Stimulated activated CD4-positive, alpha-beta T cell treated with anti-CD3 and anti-CD28 coated beads, Interleukin-12 subunit alpha, Interleukin-12 subunit beta, amount 100 ng/mL, for 24 hours (primary cell): Measurements from ENCODE around the gene PPM1M.
"Not testable (repeated sequence)": the region's sequence is repeated elsewhere in the genome, so short reads cannot be mapped to it uniquely, and the experiment has no call there.

ENCODE experiments used
- DNase-seq, 2 experiments: peaks; one replicate each; pipeline ENCODE4 v3.0.0-alpha.2; 2020; ENCODE audit warnings: low read depth in 2 of 2

PPM1M gene

DNA sequence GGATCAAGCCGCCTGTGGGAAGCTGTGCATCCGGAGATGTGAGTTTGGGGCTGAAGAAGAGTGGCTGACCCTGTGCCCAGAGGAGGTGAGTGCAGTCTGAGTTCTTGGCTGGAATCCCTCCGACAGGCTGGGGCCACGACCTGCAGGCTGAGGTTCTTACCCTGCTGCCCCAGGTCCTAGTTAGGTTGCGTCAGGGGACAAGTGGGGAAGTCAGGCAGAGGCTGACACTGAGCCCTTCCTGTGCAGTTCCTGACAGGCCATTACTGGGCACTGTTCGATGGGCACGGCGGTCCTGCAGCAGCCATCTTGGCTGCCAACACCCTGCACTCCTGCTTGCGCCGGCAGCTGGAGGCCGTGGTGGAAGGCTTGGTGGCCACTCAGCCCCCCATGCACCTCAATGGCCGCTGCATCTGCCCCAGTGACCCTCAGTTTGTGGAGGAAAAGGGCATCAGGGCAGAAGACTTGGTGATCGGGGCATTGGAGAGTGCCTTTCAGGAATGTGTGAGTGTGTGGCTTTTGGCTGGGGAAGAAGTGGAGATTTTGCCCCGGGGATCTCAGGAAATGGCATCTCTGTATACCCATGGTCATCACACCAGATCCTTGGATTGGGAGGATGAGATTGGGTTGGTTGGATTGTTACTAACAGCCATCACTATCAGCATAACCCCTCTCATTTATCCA, 1.3 kb downstream of the PPM1M start:
- DNase-seq = no peak

DNA sequence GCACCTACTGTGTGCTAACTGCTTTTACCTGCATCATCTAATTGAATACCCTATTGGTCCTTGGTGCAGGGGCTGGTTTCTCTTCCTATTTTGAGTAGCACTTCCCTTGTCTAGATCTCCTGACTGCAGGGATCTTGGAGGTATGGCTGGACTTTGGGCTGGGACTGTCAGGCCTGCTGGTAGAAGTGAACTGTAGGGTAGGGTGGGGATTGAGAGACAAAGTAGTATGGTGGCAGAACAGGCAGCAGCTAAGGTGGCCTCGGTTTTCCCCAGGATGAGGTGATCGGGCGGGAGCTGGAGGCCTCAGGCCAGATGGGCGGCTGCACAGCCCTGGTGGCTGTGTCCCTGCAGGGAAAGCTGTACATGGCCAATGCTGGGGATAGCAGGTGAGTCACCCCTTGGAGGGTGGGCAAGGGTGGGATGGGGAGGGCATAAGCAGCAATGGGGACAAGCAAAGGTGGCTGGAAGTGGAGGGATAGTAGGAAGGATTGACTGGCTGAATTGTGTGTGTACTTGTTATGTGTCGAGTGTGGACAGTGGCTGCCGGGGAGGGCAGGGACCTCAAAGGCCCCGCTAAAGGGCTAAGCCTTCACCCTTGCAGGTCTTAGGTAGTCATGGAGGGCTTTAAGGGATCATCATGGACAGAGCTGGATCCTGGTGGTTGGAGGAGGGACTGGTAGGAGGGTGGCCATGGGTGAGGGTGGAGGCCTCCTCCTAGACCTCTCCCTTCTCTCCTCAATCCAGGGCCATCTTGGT, 2.0 kb downstream of the PPM1M start:
- DNase-seq = no peak

DNA sequence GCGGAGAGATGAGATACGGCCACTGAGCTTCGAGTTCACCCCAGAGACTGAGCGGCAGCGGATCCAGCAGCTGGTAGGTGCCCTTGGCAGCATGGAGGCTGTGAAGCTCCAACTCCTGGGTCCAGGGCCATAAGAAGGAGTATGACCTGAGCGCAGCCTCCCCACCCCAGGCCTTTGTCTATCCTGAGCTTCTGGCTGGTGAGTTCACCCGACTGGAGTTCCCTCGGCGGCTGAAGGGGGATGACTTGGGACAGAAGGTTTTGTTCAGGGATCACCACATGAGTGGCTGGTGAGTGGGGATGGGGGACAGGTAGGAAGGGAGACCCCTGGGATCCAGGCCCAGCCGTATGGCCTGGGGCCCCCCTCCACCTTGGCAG, 2.6 kb downstream of the PPM1M start:
- no peak for DNase-seq

DNA sequence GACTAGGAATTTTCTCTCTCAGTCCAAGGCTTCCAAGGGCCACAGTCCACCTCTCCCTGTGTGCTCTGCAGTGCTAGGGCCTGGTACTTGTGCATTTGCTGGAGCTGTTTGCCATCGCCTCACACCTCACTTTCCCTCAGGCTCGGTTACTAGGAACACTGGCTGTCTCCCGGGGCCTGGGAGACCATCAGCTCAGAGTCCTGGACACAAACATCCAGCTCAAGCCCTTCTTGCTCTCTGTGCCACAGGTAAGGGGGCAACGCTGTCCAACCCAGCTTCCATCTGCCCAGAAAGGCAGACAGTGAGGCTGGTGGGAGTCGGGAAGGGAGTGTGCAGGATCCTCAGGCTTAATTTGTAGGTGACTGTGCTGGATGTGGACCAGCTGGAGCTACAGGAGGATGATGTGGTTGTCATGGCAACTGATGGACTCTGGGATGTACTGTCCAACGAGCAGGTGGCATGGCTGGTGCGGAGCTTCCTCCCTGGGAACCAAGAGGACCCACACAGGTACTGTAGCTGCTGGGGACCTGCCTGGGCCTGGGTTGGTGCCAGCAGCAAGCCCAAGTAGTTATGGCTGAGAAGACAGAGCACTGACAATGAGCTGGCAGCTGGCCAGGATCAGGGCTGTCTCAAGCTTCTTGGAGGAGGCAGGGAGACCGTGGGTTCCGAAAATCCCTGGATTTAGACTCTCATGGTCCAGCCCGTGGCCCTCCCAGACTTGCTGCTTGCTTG, 3.4 kb downstream of the PPM1M start:
- DNase-seq = no peak

DNA sequence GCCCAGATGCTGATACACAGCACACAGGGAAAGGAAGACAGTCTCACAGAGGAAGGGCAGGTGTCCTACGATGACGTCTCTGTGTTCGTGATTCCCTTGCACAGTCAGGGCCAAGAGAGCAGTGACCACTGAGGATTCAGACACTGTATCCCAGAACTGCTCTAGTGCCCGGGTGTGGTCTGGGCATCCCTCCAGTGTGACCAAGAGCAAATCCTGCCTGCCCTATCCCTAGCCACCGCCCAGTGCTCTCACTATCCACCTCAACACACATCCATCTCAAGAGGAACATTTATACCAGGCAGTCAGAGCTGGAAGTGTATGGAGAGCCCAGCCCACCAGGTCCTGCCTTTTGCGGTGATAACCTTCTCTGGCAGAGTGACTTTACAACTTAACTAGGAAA, 4.1 kb downstream of the PPM1M start:
- DNase-seq = no peak

DNA sequence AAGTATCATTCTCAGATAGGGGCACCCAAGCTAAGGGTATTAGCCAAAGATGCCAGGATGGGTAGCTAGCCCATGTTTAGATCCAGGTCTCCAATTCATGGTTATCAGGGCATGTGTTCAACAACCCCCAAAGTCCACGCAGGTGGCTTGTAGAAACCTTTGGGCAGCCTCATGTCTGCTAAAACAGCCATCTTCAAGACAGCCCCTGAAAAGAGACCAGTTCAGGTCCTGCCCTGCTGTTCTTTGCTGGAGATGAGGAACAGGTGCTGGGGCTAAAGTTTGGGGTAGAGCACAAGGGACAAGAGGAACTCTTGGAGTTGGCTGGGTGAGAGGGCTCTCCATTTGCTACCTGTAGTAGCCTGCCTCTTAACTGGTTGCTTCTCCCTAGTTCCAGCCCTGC, 4.6 kb downstream of the PPM1M start:
- DNase-seq = no peak

DNA sequence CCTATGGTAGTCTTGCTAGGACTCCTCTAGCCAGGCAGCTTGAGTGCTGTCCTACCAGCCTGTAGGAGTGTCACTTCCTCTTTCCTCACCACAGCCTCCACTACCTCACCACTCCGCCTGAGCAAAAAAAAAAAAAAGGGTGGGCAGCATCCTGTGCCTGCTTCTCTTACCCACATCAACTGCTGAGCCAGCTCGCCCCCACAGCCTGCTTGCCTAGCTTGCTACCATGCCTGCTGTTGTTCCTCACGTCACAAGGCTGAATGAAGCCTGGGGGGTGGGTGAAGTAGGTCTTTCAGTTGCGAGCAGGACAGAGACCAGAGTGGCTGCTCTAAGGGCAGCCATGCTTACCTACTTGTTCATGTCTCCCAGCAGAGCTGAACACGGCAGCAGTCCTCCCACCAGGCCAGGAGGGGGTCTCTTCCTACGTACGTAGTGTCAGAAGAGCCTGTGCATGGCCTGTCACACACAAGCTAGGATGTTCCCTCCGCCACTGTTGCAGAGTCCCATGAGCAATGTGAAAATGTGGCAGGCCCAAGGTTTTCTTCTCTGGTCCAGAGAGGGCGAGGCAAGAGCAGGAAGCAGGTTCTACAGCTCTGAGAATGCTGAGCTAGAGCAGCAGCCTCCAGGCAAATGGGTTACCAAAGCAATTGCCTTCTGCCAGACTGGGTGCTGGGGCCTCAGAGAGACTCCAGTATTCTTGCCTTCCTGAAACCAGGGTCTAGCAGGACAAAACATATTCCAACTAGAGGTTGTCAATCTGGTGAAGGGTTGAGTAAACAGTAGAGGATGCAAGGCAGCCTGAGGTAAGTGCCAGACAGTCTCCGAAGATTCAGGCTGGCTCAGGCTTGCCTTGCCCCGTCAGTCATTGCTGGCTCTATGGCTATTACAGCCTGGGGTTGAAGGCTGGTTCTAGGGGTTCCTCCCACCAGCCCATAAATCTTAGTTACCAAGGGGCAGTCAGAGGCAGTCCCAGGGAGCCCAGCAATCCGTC, 8.1 kb downstream of the PPM1M start:
- peak; percentile 61 to 71 for DNase-seq

DNA sequence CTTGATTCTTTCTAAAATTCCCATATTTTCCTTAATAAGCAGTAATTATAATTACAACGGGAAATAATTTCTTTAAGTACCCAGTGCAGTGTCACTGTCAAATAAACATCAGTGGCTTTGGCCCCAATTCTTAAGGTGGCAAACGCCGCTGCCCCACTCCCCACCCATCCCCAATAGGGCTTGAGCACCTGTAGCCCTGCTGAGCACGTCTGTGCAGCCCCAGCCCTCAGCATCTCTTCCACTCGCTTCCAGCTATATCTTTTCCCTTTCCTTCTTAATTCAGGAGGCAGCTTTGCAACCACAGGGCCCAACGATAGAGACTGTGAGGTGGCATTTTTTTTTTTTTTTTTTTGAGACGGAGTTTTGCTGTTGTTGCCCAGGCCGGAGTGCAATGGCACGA, 9.0 kb downstream of the PPM1M start:
- DNase-seq = no peak

DNA sequence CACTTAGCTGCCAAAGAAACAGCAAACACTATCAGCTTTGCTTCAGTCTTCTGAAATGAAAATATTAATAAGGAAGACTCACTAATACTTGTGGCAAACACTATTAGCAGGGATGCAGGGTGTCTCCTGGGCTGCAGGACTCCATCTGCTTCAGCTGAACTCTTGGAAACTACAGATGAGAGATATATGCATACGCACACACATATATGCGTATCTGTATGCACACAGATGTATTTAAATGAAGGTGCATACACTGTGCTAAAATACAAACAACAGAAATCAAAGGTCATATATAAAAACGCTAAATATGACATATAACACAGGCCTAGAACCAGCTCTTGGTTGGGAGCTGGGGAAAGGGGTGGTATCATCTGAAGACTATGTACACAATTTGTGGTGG, 10.6 kb downstream of the PPM1M start:
- no peak for DNase-seq

DNA sequence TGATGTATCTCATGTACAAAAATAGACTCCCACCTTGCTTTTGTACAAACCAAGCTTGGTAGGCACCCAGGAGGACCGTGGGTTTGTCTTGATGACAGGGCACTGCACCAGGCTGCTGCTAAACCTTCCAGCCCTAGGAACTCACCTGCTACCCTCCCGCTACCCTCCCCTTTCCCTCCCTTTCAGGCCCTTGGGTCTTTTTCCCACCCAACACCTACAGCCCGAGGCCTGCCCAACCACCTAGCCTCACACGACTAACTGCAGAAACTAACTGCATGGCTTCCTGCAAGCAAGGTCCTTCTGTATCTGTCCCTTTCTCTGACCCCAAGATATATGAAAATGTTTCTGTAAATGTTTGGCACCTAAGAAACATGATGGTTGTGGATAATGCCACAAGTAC, 11.1 kb downstream of the PPM1M start:
- no peak for DNase-seq

DNA sequence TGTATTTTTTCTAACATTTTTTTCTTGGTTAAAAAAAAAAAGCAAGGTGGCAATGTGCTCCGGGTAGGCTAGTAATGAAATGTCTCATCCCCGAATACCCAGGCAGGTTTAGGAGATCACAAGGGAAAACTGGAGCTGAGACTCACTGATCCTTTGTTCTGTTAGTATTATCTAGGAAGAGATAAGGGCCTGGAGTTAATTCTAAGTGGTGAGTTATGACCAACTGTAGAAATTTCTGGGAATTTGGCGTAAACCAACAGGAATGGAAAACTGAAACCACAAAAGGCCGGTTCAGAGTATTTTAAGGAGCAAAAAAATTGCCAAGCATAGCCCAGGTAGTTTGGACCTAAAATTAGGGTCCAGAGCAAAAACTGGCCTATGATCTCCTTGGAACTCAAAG, 12.4 kb downstream of the PPM1M start:
- DNase-seq = no peak

DNA sequence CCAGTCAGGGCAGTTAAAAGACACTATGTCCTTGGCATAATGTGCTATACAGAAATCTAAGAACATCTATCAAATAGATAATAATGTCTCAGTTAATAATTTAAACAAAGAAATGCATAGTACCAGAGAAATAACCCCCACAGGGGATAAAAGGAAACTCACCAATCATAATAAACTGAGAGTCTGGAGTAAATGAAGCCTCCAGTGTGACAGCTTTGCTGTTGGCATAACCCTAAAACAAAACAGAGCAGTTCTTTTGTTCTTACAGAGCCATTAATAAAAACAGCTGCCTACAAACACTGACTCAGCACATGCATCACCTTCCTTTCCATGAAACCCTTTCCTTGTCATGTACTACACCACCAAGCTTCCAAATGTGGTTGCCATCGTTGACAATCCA, 13.5 kb downstream of the PPM1M start:
- no peak for DNase-seq

DNA sequence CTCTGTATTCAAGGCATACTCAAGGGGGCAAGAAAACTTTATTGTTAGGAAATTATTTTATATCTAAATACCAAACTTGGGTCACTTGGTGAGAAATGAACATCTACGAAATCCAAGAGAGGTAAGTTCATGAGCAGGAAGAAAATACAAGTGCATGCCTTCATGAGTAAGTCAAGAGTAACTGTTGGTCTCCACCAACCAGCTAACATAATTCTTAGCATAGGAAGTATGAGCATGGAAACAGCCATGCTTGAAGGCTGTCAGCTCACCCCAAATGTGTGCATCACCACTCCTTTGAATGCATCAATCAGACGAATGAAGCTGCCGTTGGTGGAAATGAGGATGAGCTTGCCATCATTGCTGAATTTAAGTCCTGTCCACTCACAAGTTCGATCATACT, 13.9 kb downstream of the PPM1M start:
- DNase-seq = no peak

DNA sequence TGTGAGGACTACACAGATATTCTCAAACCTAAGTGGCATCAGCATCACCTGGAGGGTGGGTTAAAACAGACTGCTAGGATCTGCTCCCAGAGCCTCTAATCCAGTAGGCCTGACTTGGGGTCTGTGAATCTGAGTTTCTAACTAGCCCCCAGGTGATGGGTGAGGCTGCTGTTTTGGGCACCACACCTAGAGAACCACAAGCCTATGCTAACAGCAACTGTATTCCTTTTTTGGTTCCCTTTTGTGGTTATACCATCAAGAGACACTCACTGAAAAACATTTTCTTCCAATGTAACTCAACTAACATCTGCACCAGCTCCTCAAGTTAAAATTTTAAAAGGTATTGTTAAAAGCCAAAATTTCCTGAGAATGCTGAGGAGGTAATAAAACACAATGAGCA, 16.9 kb downstream of the PPM1M start:
- DNase-seq = no peak

DNA sequence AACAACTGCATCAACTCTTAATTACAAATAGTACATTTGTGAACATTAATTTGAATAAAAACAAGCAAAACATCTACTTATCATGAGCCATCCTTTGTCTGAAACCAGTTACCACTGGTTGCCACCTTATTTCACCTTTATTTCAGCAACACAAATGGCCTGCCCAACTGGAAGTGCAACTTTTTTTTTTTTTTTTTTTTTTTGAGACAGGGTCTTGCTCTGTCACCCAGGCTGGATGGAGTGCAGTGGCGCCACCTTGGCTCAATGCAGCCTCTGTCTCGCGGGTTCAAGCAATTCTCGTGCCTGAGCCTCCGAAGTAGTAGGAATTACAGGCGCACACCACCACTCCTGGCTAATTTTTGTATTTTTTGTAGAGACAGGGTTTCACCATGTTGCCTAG, 19.8 kb downstream of the PPM1M start:
- DNase-seq = no peak

DNA sequence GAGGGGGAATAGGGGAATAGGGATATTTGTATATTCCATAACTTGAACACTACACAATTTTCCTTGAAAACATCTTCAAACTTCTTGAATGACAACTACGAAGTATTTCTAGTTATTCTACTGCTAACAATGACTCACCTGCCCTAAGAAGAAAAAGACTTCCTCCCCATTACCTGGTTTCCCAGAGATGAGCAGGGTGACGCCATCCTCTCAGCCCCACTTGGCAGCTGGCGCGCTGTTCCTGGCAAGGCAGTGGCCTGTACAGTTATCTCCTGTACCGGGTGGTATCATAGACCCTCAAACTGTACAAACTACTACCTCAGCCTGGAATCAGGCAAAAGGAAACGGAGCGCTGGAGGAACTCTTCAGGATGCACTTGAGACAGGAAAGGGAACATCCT, 22.5 kb downstream of the PPM1M start:
- DNase-seq = no peak

DNA sequence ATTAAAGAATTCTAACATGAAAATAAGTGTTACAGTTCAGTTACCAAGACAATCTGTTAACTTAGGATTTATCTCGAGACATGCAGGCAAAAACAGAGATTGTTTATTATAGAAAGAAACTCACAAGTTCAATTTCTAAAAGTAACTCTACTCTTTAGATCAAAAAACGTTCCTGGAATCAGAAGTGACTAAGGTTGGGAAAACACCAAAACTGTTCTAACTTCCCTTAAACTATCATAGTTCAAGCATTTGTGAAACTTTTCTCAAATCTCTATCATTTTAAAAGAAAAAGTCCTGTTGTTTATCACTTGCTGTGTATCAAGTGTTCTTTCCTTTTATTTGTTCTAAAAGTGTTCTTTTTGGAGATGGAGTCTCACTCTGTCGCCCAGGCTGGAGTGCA, 24.2 kb downstream of the PPM1M start:
- DNase-seq = no peak

DNA sequence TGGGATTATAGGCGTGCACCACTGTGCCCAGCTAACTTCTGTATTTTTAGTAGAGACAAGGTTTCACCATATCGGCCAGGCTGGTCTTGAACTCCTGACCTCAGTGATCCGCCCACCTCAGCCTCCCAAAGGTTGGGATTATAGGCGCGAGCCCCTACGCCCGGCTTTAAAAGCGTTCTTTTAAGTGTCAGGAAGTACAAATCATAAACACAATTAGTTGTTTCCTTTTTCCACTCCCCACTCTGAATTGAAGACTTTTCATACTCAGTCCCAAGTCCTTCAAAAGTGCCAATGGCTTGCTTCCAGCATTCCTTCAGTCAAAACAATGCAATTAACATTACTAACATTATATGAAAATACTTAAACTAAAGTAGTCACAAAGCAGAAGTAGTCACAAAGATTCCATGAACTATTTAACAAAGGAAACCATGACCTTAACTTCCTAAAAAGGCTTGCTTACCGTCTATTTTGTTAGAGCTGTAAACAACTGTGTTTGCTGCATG, 24.7 kb downstream of the PPM1M start:
- DNase-seq = no peak

DNA sequence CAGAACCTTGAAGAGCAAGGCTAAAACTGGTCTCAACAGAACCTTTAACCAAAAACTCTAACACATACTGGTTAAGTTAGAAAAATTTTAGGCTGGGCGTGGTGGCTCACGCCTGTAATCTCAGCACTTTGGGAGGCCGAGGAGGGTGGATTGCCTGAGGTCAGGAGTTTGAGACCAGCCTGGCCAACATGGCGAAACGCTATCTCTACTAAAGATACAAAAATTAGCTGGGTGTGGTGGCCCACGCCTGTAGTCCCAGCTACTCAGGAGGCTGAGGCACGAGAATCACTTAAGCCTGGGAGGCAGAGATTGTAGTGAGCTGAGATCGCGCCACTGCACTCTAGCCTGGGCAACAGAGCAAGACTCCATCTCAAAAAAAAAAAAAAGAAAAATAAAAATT, 26.6 kb downstream of the PPM1M start:
- not testable (repeated sequence) for DNase-seq

DNA sequence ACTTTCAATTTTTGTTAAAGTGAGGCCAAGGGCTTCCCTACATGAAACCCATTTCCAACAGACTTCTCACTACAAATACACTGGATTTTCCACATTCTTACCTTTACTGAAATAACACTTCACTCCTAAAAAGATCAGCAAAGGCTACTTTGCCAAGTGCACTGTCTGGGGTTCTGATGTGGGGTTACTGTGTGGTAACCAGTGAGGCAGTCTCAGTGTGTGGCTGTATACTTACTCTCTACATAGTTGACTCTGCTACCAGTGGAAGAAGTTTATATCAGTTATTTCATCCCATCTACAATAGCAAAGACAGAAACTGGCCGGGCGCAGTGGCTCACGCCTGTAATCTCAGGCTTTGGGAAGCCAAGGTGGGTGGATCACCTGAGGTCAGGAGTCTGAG, 27.3 kb downstream of the PPM1M start:
- DNase-seq = no peak

DNA sequence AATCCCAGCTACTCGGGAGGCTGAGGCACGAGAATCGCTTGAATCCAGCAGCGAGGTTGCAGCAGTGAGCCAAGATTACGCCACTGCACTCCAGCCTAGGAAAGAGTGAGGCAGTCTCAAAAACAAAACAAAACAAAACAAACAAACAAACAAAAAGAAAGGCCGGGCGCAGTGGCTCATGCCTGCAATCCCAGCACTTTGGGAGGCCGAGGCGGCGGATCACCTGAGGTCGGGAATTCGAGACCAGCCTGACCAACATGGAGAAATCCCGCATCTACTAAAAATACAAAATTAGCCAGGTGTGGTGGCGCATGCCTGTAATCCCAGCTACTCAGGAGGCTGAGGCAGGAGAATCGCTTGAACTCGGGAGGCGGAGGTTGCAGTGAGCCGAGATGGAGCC, 29.2 kb downstream of the PPM1M start:
- not testable (repeated sequence) for DNase-seq
